ENCODE measurements around the gene UBE4B.
"Not testable (repeated sequence)": the region's sequence is repeated elsewhere in the genome, so short reads cannot be mapped to it uniquely, and the experiment has no call there.

UBE4B gene

DNA sequence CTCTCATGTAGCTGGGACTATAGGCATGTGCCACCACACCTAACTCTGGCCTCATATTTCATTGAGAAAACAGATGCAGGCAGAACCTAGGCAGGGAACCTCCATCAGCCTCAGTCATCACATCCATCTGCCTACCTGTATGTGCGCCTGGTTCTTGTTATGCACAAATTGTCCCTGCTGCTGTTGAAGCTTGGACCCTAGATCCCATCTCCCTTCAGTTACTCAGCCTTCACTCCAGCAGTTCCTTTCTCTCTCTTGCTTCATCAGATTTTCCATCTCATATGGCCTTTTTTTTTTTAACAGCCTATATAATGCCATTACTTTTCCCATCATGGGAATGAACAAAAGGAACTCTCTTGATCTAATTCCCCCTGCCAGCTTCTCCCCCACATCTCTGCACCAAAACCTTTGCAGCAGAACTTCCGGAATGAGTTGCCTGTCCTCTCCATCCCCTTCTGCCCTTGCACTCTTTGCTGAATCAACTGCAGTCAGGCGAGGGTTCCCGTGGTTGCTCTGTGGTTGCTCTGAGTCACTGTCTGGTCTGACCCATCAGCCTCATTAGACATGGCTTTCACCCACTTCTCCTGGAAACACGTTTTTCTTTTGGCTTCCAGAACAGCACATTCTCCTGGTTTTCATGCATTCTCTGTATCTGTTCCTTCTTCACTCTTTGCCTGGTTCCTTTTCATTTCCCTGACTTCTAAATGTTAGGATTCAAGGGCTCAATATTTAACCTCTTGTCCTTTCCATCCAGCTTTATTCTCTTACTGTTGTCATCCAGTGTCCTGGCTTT, 41.5 kb downstream of the UBE4B start:
- DNase-seq = peak; percentile 7 to 40

GRCh38 chr1:10074852-10075730, 42.3 kb downstream of the UBE4B start:
- no peak for DNase-seq

DNA sequence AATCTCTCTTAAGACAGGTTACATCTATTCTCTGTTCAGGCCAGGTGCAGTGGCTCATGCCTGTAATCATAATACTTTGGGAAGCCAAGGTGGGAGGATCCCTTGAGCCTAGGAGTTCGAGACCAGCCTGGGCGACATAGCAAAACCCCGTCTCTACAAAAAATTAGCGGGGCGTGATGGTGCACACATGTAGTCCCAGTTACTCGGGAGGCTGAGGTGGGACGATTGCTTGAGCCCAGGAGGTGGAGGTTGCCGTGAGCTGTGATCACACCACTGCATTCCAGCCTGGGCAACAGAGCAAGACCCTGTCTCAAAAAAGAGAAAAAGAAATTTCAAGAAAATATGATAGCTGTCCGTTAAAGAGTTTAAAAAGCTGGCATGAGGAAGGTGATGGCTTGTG, 43.0 kb downstream of the UBE4B start:
- no peak for DNase-seq

GRCh38 chr1:10078494-10078893, 45.7 kb downstream of the UBE4B start:
- no peak for DNase-seq

DNA sequence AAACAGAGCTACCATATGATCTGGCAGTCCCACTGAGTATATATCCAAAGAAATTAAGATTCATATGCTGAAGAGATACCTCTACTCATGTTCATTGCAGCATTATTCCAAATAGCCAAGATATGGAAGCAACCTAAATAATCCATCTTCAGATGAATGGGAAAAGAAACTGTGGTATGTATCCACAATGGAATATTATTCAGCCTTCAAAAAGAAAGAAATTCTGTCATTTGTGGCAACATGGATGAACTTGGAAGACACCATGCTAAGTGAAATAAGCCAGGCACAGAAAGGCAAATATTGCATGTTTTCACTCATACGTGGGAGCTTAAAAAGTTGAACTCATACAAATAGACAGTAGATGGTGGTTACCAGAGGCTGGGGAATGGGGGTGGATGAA, 47.8 kb downstream of the UBE4B start:
- no peak for DNase-seq

DNA sequence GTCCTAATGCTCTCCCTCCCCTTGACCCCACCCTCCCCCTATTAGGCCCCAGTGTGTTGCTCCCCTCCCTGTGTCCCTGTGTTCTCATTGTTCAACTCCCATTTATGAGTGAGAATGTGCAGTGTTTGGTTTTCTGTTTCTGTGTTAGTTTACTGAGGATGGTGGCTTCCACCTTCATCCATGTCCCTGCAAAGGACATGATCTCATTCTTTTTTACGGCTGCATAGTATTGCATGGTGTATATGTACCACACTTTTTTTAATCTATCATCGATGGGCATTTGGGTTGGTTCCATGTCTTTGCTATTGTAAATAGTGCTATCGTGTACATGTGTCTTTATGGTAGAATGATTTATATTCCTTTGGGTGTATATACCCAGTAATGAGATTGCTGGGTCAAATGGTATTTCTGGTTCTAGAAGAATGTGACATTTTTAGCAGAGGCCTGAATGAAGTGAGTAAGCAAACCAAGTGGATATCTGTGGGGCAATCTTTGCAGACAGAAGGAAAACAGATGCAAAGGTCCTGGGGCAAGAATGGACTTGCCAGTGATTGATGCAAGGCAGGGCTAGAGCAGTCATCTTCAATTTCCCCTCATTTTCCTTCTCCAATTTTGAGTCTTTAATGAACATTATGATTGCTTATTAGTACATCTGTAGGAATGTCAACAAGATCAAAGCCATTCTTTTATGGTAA, 50.2 kb downstream of the UBE4B start:
- no peak for DNase-seq

- DNase-seq = no peak
Measured at GRCh38 chr1:10084045-10084444, 51.3 kb downstream of the UBE4B start.

- DNase-seq = no peak
Measured at GRCh38 chr1:10085076-10085475, 52.3 kb downstream of the UBE4B start.

GRCh38 chr1:10087210-10087609, 54.5 kb downstream of the UBE4B start:
- no peak for DNase-seq

- DNase-seq = no peak
Measured at GRCh38 chr1:10101929-10102328, 69.2 kb downstream of the UBE4B start.

DNA sequence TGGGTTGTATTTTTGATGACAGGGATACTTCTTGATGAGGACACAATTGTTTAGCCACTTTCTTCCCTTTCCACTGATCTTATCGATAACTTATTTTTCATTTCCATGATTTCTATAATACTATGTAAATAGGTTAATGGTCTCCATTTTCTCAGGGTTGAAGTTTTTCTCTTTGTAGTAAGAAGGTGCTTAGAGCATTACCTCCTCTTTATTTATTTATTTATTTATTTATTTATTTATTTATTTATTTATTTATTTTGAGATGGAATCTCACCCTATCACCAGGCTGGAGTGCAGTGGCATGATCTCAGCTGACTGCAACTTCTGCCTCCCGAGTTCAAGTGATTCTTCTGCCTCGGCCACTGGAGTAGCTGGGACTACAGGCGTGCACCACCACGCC, 70.4 kb downstream of the UBE4B start:
- DNase-seq = no peak

- no peak for DNase-seq
Measured at GRCh38 chr1:10104834-10105233, 72.1 kb downstream of the UBE4B start.

GRCh38 chr1:10105484-10105883, 72.7 kb downstream of the UBE4B start:
- no peak for DNase-seq

DNA sequence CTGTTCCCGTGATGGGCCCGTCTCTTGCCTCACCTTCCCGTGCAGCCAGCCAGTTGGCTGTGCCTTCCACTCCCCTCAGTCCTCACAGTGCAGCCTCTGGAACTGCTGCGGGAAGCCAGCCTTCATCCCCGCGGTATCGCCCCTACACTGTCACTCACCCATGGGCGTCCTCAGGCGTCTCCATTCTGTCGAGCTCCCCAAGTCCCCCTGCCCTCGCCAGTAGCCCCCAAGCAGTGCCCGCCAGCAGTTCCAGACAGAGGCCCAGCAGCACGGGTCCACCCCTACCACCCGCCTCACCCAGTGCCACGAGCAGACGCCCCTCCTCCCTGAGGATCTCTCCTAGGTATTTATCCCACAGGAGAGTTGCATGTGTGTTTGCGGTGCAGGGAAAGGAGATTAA, 73.5 kb downstream of the UBE4B start:
- no peak for DNase-seq

DNA sequence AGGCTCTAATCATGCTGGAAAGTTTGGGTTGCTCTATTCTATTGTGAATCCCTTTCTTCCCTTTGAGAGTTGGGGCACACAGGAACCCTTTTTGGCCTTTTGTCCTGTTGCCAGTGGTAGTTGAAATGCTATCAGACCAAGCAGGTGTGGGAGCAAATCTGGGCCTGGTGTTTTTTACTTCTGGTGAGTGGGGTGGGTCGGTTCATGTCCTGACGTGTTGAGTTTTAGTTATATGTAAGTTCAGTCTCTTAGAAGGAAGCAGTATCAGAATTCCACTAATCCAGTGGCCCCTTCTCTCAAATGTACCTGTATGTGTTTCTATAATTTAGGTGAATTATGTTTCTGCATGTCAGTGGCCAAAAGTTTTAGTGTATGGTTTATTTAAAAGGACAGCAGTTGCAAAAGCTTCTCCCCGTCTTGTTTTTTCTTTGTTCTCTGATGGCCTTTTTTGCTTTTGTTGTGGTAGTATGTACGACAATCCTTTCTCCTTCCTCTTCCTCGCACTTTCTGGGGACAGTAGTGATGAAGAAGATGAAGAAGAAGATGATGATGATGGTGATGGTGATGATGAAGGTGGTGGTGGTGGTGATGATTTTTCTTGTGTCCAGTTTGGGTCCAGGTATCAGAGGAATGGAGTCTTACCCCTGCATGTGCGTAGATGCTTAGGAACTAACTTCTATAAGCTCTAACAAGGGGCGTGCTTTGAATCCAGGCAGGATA, 74.2 kb downstream of the UBE4B start:
- no peak for DNase-seq

DNA sequence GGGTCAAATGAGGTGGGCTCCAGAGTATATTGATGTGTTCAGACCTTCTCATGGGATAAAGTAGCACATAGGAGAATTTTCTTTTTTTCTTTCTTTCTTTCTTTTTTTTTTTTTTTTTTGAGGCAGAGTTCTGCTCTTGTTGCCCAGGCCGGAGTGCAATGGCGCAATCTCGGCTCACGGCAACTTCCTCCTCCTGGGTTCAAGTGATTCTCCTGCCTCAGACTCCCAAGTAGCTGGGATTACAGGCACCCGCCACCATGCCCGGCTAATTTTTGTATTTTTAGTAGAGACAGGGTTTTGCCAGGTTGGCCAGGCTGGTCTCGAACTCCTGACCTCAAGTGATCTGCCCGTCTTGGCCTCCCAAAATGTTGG, 74.7 kb downstream of the UBE4B start:
- DNase-seq = not testable (repeated sequence)

DNA sequence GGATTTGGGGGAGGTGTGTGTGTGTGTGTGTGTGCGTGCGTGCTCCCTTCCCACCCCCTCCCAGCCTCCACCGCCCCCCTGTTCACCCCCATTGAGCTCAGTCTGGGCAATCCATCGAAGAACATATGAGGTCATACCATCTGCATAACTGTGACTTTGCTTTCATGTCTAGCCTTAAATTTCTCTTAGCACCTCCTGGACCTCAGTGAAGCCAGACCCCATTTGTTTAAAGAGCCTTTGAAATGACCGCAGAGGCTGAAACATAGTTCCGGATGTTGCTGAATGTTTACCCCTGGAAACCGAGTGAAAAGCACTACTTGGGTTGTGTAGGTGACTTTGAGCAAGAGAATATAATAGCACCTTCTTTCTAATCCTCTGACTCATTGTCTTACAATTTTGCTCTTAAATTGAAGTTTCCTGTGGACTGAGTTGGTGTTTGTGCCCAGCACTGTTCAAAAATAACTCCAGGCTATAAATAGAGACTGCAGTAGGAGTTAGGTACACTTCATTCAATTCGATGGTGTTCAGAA, 75.4 kb downstream of the UBE4B start:
- no peak for DNase-seq

DNA sequence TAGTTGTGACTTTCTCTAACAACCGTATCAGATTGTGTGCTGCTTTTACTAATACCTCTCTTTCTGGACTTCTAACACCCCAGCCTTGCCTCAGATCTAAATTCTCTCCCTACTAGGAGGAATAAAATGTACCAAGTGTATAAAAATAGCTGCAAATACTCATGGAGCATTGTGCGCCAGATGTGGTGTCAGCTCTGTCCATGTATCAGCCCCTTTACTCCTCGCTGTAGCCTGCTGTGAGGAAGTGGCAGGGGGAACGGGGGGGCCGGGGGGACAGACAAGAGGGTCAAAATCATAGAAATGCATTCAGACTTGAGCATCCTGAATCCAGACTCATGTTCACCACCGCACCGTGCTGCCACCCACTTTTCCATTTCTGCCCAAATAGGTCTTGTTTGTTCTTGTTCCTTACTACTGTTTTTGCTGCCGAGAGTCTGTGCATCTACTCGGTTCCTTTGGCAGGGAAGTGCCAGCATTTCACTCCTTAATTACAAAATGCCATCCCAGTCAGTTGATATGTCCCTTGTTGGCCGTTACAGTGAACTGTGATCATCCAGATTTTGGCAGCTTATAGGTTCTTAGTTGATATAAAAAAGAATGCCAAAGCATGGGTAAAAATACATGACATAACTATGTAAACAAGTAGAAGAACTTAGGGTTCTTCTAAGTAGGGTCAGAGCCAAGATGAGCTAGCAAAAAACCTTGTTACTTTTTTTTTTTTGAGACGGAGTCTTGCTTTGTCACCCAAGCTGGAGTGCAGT, 76.4 kb downstream of the UBE4B start:
- DNase-seq = no peak

GRCh38 chr1:10113501-10113900, 80.7 kb downstream of the UBE4B start:
- no peak for DNase-seq

DNA sequence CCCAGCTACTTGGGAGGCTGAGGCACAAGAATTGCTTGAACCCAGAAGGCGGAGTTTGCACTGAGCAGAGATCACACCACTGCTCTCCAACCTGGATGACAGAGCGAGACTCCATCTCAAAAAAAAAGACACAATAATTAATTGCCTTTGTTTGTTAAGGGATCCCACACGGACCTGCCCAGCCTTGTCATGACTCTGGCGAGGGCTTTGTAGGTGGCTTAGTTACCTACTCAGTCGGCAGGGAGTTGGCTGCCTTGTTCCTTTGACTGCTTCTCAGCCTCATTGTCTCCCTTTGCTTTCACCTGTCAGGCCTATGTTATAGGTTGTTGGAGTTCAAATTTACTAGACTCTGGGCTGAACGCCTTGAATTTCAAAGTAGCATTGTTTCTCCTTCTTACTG, 82.0 kb downstream of the UBE4B start:
- no peak for DNase-seq

- DNase-seq = no peak
Measured at GRCh38 chr1:10117132-10117531, 84.4 kb downstream of the UBE4B start.

GRCh38 chr1:10117865-10118264, 85.1 kb downstream of the UBE4B start:
- no peak for DNase-seq
